HL-60 (cell line): ENCODE results near the gene LRP1B.

Experiments used
- DNase-seq, 2 experiments: peaks; one replicate each; pipeline ENCODE4 v3.0.0-alpha.2; 2010 to 2020; ENCODE audit warnings: low read depth in 1 of 2, low spot score in 1 of 2
- H3K27ac ChIP-seq: fragments of 250-450 bp; sonication (Bioruptor Pico); replicated peaks from 2 replicates; pipeline ENCODE4 v1.5.1; 2020; ENCODE audit warnings: mild to moderate bottlenecking, moderate library complexity
- H3K27me3 ChIP-seq: fragments of 250-450 bp; sonication (Bioruptor Pico); 2 replicates; pipeline ENCODE4 v1.5.1; 2021; ENCODE audit warnings: mild to moderate bottlenecking, moderate library complexity; ENCODE audit not compliant: insufficient read depth, poor library complexity, severe bottlenecking
- H3K4me3 ChIP-seq: replicated peaks from 2 replicates; pipeline ENCODE4 v1.5.1; 2011; ENCODE audit warnings: mild to moderate bottlenecking, control low read depth, low read length; ENCODE audit not compliant: insufficient read depth
- CTCF ChIP-seq: IDR thresholded peaks from one replicate; pipeline ENCODE4 v1.5.1; 2011; ENCODE audit warnings: low read length, control low read depth, inconsistent platforms; ENCODE audit not compliant: insufficient read depth
- GABPA ChIP-seq: IDR thresholded peaks from 2 replicates; pipeline ENCODE4 v1.6.1; 2012; ENCODE audit warnings: low read depth
- POLR2AphosphoS5 ChIP-seq: IDR thresholded peaks from 2 replicates; pipeline ENCODE4 v1.6.1; 2012; ENCODE audit warnings: low read depth
- REST ChIP-seq: IDR thresholded peaks from 2 replicates; pipeline ENCODE4 v1.6.1; 2012; ENCODE audit warnings: low read depth; ENCODE audit not compliant: insufficient replicate concordance
- SPI1 ChIP-seq: IDR thresholded peaks from 2 replicates; pipeline ENCODE4 v1.6.1; 2012; ENCODE audit warnings: low read depth, mild to moderate bottlenecking, borderline replicate concordance

The LRP1B gene

GRCh38 chr2:141027221-141027620 is 1103.6 kb downstream of the LRP1B start:
- no peak overlapping the region for H3K4me3 ChIP-seq
- DNase-seq = no peak
- TF ChIP-seq CTCF (no peak), GABPA (no peak), SPI1 (no peak), REST (no peak), POLR2AphosphoS5 (no peak)
- no peak overlapping the region for H3K27ac ChIP-seq
- no peaks in the 10 kb centered on the region for H3K27me3 ChIP-seq

GRCh38 chr2:141021611-141022010 is 1109.2 kb downstream of the LRP1B start:
- TF ChIP-seq GABPA = no peak
- TF ChIP-seq POLR2AphosphoS5 = no peak
- no peak for TF ChIP-seq CTCF
- no peak for TF ChIP-seq SPI1
- no peak for TF ChIP-seq REST
- Histone ChIP-seq H3K4me3 (no peak overlapping the region), H3K27ac (no peak overlapping the region), H3K27me3 (no peaks in the 10 kb centered on the region)
- no peak for DNase-seq

GRCh38 chr2:141021109-141021508 is 1109.7 kb downstream of the LRP1B start:
- no peak for DNase-seq
- Histone ChIP-seq H3K27ac (no peak overlapping the region), H3K27me3 (no peaks in the 10 kb centered on the region), H3K4me3 (no peak overlapping the region)
- TF ChIP-seq SPI1 (no peak), CTCF (no peak), GABPA (no peak), POLR2AphosphoS5 (no peak)

- H3K27ac ChIP-seq = no peak overlapping the region
- no peak overlapping the region for H3K4me3 ChIP-seq
- no peaks in the 10 kb centered on the region for H3K27me3 ChIP-seq
- no peak for DNase-seq
- no peak for TF ChIP-seq POLR2AphosphoS5
- no peak for TF ChIP-seq GABPA
- no peak for TF ChIP-seq REST
- no peak for TF ChIP-seq CTCF
- no peak for TF ChIP-seq SPI1
Observed at GRCh38 chr2:141020346-141020745, 1110.5 kb downstream of the LRP1B start.
